Fibroblast of pulmonary artery (primary cell): ENCODE data around the gene LTBP2.
A peak's percentile ranks its signal among the peaks of the same experiment; 100 is the strongest.

Experiments used
- DNase-seq: peaks from one replicate; pipeline ENCODE4 v3.0.0-alpha.2; 2010; ENCODE audit warnings: low read depth
- H3K4me3 ChIP-seq: replicated peaks from 2 replicates; pipeline ENCODE4 v1.5.1; 2011; ENCODE audit warnings: low read depth, mild to moderate bottlenecking, control low read depth, low read length, moderate library complexity
- CTCF ChIP-seq: IDR thresholded peaks from 2 replicates; pipeline ENCODE4 v1.5.1; 2011; ENCODE audit warnings: mild to moderate bottlenecking, control low read depth, low read length, inconsistent platforms; ENCODE audit errors: missing control alignments

LTBP2 gene

GRCh38 chr14:74509587-74510222 lies 102.3 kb downstream of the LTBP2 start:
- DNase-seq, result no peak
- no peak overlapping the region for H3K4me3 ChIP-seq
- TF ChIP-seq CTCF, result no peak

GRCh38 chr14:74508844-74509428 lies 103.1 kb downstream of the LTBP2 start:
- H3K4me3 ChIP-seq, result no peak overlapping the region
- TF ChIP-seq CTCF, result no peak
- no peak for DNase-seq

- peak; percentile 20 for DNase-seq
- TF ChIP-seq CTCF, result peak; percentile 49
- no peak overlapping the region for H3K4me3 ChIP-seq
Measured at GRCh38 chr14:74508292-74508731, 103.7 kb downstream of the LTBP2 start.

- TF ChIP-seq CTCF, result no peak
- DNase-seq, result no peak
- H3K4me3 ChIP-seq, result no peak overlapping the region
Measured at GRCh38 chr14:74507840-74508239, 104.2 kb downstream of the LTBP2 start.

- no peak for DNase-seq
- no peak overlapping the region for H3K4me3 ChIP-seq
- TF ChIP-seq CTCF, result no peak
Measured at GRCh38 chr14:74507085-74507484, 105.0 kb downstream of the LTBP2 start.

- no peak overlapping the region for H3K4me3 ChIP-seq
- no peak for DNase-seq
- no peak for TF ChIP-seq CTCF
Measured at GRCh38 chr14:74506411-74506851, 105.6 kb downstream of the LTBP2 start.

GRCh38 chr14:74505831-74506230 lies 106.2 kb downstream of the LTBP2 start:
- H3K4me3 ChIP-seq, result no peak overlapping the region
- TF ChIP-seq CTCF, result no peak
- DNase-seq, result no peak
